ENCODE results near the gene CELSR1.

CELSR1 gene

DNA sequence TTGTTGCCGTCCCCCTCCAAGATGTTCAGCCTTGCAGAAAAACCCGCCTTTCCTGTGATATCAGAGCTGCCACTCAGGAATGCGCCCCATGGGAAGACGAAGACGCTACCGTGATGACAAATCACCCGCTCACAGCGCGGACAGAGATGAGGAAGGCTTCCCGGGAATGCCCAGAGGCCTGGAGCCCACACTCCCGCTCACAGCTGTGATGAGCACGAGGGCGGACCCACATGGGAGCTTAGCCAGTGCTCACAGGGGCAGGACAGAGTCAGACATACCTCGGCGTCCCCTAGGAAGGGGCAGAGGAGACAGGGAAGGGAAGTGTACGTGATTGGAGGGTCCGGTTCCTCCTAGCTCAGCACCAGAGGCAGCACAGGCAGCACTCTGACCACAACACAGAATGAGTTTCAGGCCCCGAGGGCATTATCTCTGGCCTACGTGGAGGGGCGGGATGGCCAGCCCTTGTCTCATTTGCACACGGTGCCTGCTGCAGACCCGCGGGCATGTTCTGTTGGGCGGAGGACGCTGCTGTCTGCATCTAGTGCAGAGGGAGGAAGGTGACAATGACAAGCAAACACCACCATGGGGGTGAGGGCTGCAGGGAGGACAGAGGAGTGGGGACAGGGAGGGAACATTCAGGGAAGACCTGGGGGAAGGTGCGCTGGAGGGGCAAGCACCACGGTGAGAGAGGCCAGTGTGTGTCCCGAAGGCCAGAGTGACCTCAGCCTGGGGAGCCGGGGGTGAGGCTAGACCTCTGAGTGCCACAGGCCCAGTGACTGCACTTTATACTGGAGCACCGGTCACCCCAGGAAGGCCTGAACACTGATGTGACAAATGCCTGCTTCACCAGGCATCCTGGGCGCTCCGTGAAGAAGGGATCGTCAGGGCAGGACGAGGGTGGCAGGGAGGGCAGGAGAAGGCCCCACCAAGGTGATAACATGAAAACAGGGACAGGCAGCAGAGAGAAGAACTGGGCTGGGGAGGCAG is 79.6 kb downstream of the CELSR1 start:
- DNase-seq, result no peak

DNA sequence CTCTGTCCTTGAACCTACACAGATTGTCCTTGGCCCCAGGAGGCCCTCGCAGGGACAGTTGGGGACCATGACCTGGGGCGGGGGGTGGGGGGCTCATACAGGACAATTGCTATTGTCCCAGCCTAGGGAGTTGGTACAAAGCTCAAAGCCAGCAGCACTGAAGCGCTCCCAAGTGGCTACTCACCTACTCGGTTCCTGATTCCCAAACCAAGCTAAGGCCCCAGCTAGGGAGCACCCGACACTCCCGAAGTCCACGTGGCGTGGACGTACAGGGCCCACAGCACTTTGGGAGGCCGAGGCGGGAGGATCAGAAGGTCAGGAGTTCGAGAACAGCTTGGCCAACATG is 80.6 kb downstream of the CELSR1 start:
- no peak for DNase-seq

DNA sequence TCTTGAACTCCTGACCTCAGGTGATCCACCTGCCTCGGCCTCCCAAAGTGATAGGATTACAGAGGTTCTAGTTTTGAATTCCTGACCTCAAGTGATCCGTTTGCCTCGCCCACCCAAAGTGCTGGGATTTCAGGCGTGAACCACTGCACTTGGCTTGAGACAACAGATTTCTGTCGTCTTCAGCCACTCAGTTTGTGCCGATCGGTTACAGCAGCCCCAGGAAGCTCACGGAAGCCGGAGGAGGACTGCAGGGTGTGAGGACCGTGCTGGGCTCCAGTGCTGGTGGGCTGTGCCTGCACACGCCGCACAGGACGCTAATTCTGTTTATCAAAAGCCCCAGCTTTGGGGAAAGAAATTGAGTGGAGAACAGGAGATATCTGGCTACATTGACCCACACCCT is 82.0 kb downstream of the CELSR1 start:
- no peak for DNase-seq

DNA sequence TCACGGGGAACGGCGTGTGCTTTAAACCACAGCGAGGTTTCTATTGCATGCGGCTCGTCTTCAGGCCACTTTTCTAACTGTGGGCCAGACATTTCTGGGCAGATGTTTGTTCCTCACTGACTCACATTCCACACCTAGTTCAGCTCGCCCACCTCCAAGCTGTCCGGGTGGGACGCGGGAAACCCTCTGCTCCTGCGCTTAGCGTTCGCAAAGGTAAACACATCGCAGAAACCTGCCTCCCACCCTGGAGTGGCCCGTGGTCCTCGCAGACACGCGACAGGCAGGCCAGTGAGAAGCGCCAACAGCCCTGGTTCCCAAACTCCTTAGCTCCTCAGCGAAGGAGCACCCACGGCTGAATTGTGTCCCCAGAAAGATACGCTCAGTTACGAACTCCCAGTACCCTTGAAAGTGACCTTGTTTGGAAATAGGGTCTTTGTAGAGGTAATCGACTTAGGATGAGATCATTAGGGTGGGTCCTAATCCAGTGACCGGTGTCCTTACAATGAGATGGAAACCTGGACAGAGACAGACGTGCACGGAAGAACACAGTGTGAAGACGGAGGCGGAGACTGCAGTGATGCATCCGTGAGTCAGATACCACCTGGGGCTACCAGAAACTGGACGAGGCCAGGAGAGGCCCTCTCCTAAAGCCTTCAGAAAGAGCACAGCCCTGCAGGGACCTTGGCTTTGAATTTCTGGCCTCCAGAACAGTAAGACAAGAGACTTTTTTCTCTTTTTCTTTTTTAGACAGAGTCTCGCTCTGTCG is 82.7 kb downstream of the CELSR1 start:
- no peak for DNase-seq

DNA sequence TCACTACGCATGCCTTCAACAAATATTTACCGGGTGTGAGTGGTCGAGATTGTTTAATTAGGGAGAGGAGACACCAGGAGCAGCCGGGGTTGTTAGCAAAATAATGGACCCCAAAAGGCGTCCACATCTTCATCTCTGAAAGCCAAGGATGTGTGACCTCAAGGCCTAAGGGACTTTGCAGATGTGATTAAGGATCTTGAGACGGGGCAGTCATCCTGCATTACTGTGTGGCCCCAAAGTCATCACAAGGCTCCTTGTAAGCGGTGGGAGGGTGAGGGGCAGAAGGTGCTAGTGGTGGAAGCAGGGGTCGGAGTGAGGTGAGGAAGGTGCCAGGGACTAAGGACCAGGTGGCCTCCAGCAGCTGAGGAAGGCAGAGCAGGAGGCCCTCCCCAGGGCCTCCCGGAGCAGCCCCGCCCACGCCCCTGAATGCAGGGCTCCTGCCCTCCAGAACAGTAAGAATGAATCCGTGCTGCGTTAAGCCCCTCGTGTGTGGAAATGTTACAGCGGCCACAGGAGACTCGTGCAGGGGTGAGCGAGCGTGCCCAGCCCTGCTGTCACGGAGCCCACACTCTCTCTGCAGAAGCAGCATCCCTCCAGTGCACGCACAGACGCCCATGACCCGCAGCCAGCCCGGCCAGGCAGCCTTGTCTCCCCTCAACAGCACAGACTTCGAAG is 83.5 kb downstream of the CELSR1 start:
- DNase-seq, result no peak

DNA sequence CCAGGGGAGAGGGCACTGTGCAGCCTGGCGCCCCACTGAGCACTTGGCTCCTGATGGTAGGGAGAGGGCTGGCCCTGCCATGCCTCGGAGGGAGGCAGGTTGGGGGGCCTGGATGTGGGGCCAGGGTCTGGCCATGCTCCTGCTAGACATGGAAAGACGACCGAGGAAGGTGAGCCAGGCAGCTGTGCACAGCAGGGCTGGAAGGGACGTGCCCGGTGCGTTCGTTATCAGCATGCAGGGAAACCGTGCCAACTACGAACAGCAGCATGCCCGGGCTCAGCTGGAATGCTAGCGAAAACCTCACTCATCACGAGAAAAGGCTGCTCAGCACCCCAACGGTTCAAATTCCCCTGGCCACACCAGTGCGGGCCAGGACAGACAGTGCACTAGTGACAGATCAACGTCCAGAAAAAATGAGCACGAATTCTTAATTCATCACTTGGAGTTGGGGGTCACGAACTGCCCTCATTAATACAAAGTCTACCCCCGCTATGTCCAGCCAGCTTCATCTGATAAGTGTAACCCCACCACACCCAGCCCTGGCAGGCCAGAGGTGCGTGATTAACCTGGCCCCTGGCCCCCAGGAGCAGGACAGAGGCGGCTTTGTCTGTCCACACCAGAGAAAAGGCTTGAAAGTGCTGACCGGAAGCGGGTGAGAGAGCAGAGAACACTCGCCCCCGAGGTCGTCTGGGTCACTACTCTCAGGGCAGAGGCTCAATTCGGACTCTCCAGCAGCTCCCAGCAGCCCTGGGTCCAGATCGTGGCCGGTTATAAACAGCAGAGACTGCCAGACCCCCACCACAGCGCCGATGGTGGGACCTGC is 84.2 kb downstream of the CELSR1 start:
- DNase-seq, result no peak

DNA sequence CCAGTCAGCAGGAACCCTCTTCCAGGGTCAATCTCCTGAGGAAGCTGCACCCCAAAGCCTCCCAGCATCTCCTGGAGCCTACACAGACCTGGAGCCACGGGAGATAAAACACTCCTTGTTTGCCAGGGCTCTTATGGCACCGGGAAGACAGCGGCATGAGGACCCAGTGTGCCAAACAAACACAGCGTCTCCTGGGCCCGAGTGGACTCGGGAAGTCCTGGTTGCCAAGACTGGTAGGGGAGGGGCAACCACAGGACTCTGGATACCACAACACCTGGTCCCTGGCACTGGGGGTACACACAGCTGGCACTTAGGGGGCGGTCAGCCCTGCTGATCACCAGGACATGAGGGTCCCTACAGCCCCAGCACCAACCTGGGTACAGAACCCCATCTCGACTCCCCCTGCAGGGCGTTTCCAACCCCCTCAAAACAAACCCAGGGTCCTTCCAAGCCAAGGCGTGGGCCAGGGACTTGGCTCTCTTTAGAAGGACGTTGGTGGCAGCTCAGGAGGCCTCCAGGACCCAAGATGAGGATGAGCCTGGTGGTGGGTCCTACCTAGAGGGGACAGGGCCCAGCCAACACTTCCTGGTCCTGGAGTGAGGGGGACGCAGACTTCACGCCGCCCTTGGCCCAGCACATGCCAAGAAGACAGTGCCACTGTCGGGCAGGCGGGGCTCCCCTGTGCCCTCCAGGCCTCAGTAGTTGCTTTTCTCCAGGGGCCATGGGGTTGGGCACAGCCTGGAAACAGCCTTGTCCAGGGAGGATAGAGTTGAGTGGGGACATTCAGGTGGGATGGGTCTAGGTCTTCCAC is 85.0 kb downstream of the CELSR1 start:
- no peak for DNase-seq

DNA sequence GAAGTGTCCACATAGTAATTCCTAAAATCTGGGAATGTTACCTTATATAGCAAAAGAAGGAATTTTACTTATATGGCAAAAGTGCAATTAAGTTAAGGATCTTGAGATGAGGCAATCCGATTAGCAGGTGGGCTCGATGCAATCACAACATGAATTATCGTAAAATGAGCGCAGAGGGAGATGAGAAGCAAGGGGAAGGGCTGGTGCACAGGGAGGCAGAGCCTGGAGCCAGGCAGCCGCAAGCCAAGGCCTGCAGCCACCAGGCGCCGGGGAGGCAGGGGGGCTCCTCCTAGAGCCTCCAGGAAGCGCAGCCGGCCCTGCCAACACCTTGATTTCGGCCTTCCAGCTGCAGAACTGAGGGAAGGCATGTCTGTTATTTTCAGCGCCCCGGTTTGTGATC is 85.7 kb downstream of the CELSR1 start:
- DNase-seq, result no peak

DNA sequence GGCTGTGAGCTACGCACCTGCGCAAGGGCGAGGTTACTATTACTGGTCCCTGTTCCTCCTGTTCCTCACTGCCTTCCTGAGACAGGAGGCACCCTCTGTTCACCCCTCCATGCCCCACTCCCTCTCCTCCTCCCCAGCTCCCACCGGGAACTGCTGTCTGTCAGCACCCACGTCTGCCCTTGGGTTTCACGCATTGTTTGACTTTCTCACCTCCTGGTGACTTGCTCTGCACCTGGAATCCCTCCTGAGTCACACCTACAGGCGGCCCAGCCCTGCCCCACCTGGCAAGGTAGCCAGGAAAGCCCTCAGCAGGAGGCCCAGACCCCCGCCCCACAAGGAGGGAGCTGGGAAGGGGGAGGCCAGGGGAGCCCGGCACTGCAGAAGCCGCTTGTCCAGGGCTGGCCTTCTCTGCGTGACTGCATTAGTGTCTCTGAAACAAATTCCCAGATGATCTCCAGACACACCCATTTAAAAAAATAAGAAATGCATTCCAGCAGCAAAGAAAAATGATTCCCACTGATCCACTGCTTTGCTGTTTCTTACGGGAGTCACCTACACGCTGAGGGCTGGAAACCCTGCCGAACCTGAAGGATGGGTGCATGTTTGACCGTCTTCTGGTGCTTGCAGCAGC is 86.4 kb downstream of the CELSR1 start:
- no peak for DNase-seq

DNA sequence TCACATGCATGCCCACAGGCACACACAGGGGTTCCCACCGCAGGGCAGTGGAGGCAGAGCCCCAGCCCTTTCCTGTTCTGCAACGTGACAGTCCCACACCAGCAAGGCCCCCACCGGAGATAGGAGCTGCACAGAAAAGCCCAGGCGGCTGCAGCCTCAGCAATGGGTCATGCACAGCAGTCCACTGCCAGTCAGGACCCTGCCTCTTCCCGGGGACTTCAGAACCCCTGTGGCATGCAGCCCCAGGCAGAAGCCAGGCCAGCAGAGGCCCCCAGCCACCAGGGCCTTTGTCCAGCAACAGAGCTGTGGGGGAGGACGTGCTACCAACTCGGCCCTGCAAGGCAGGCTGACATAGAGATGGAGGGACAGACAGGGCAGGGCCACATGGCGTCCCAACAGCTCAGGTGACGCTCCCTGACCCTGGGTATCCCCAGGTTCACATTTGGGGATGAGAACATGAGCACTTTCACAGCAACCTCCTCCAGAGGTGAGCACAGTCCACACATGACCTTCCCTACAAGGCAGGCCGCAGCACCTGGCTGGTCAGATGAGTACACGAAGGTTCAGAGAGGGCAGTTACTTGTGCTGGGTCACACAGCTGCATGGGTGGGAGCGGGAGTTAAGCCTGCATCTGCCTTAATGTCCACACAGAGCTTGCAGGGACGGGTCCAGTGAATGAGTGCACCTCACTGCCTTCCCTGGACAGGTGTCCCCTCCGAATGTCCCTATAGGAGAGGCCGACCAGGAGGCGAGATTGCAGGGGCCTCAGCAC is 87.3 kb downstream of the CELSR1 start:
- no peak for DNase-seq

DNA sequence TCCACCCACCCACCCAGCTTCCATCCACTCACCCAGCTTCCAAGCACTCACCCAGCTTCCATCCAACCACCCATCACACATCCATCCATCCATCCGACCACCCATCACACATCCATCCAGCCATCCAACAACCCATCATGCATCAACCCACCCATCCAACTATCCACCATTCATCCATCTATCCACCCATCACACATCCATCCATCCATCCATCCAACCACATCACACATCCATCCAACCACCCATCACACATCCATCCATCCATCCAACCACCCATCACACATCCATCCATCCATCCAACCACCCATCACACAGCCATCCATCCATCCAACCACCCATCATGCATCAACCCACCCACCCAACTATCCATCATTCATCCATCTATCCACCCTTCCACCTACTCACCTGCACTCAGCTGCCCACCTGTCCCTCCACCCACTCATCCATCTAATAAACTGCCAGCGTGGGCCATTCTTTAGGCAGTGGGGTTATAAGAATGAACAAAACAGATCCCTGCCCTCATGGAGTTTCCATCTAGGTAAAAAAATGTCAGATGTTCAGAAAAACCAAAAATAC is 88.2 kb downstream of the CELSR1 start:
- no peak for DNase-seq

DNA sequence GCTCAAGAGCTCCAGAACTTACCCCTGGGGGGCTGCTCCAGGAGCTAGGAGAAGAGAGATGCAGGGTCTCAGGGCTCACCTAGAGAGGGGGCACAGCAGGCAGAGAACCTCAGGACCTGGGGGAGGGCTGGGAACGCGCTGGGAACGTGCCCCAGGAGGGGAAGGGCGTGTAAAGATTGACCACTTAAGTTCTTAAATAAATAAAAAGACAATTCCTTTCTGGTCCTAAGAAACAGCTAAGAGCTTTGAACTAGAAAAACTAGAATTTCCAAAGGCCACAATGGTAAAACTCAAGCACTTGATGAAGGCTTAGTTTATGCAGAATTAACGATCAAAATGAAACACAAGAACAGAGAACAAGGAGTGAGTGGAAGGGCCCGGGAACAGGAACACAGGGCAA is 89.1 kb downstream of the CELSR1 start:
- DNase-seq, result no peak

DNA sequence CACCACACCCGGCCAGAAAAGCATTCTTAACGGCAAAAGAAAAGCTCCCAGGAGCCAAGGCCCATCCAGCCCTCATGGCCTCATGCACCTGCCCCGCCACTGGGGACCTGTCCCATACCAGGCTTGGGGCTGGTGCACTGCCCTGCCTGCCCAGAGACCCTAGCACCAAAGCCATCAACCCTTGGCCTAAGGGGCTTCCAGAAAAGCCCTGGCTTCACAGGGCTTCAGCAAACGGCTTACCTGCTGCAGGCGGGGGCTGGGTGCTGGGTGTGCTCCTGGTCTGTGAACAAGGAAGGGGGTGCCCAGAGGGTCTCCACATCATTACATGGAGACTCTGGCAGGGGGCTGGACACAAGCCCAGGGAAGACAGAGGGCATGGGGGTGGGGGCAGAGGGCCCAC is 89.5 kb downstream of the CELSR1 start:
- no peak for DNase-seq

DNA sequence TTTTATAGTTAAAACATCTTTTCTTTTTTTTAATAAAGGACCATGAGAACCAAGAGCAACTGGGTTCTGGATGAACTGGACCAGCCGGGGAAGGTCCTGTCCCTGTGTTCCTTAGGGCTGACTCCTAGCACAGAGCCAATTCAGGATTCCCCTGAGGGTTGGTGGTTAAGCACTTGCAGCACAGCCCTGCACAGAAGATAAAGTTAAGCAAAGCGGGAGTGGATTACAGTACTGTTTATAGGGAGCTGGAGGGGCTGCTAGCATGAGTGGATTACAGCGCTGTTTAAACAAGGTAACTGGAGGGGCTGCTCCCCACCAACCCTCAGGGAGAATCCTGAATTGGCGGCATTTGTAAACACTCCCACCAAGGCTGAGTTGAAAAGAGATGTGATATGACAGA is 90.6 kb downstream of the CELSR1 start:
- no peak for DNase-seq

DNA sequence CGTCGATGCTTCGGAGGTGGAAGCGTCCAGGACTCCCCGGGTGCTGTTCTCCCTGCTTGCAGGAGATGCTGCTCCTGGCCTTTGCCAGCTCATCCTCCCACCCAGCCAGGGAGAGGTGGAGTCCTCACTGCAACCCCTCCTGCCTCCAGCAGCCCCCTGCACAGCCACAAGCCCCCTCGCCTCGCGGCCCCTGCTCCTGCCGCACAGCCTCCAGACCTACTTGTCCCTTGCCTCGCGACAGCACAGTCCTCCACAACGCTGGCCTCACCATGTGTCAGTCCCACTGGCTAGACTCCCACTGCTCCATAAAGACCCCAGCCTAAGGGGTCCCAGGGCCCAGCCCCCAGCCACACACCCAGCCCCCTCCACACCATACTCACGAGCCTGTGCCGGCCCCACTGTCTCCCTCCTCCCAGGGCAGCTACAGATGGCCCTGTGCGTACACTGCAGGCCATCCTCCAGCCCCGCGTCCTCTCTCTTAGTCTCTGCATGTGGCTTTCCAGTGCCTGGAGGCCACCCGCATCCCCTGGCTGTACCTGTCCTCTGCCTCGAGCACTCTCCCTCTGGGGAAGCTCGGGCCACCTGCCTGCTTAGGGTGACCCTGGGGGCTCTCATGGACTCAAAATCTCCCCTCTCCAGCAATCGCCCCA is 91.5 kb downstream of the CELSR1 start:
- DNase-seq, result no peak

DNA sequence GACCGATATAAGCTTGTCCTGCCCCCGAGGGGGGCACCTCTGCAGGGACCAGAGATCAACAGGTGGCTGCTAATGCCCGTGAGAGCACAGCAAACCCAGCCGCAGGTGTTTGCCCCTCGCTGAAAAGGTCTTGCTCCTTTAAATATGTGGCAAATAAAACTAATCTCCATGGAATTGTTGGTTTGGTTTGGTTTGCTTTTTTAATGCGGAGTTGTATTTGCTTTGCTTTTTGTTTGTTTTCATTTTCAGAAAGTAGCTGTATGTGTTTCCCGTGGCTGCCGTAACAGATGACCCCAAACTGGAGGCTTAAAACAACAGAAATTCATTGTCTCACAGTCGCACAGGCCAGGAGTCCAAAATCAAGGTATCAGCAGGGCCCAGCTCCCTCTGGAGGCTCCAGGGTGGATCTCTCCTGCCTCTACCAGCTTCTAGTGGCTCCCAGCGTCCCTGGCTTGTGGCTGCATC is 93.0 kb downstream of the CELSR1 start:
- DNase-seq, result no peak

DNA sequence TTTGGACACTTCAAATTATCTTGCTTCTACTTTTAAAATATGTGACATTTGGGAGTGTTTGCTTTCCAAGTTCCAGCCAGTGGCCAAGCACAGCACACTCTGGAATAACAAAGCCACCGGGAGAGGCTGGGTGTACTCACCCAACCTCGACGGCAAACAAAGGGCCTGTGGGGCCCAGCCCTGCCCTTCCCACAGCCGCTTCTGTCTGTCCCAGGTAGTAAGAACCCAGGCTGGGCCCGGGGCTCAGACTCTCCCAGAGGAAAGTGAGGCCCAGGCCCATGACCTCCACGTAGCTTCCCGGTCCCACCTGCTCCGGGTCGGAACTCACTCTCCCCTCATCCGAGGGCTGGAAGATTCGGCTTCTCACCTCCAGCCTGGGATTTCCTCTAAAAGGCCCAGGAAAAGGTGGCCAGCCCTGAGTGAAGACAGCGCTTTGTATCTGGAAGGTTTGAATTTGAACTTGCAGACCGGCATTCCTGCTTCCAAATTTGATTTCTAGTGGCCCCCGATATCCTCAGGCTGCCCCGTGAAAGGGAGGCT is 93.5 kb downstream of the CELSR1 start:
- no peak for DNase-seq

DNA sequence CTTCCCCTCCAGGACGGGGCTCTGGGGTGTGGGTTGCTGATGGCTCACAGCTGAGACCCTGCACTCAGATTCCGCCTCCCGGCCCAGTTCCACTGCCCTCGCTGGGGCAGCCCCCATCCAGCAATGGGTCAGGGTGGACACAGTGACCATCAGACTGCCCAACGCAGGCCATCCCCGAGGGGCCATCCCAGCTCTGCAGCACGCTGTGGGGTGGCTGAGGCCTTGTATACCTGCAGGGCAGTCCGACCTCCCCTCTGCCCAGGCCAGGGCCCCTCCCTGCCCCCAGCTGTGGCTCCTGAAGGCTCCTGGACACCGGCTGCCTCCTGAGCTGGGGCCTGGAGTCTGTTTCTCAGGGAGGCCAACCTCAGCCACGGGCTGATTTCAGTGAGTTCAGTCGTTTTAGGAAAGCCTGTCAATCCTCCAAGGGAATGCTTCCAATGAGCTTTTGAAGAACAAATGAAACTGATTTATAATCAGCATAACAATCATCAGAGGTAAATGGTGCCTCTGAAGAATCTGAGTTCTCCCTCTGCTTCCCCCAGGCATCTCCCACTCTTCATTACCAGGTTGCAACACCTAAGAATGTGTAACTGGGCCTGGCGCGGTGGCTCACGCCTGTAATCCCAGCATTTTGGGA is 95.1 kb downstream of the CELSR1 start:
- no peak for DNase-seq
